Neutrophil (primary cell): ENCODE data around the gene PTPN14.
"Not testable (repeated sequence)": the region's sequence is repeated elsewhere in the genome, so short reads cannot be mapped to it uniquely, and the experiment has no call there.

Experiments used
- H3K27ac ChIP-seq: fragments of 200-600 bp; sonication (generic); 2 replicates; pipeline ENCODE4 v1.5.1; 2016; ENCODE audit warnings: mild to moderate bottlenecking, moderate library complexity
- H3K27me3 ChIP-seq: fragments of 200-600 bp; sonication (generic); 2 replicates; pipeline ENCODE4 v1.6.0; 2016; ENCODE audit warnings: mild to moderate bottlenecking
- H3K36me3 ChIP-seq: fragments of 200-600 bp; sonication (generic); 2 replicates; pipeline ENCODE4 v1.5.1; 2017
- H3K4me1 ChIP-seq, 2 experiments: fragments of 200-600 bp in 1 of 2; sonication (generic) in 1 of 2; 1 replicate in 1 of 2; 2 replicates in 1 of 2; pipeline versions ENCODE4 v1.5.1 to v1.6.1; 2013 to 2016; ENCODE audit warnings: low read depth in 1 of 2, low read length in 1 of 2, mild to moderate bottlenecking in 1 of 2, moderate library complexity in 1 of 2; ENCODE audit not compliant: control insufficient read depth in 1 of 2, insufficient read depth in 1 of 2
- H3K4me3 ChIP-seq, 2 experiments: fragments of 200-600 bp in 1 of 2; sonication (generic) in 1 of 2; 1 replicate in 1 of 2; 2 replicates in 1 of 2; pipeline ENCODE4 v1.5.1; 2013 to 2016; ENCODE audit warnings: low read depth in 1 of 2, low read length in 1 of 2, mild to moderate bottlenecking in 1 of 2, moderate library complexity in 1 of 2
- H3K9me3 ChIP-seq: fragments of 200-600 bp; sonication (generic); 2 replicates; pipeline ENCODE4 v1.5.1; 2016
- TF ChIP-seq, protein P1 (sequence below): fragments of 200-600 bp; sonication (generic); IDR thresholded peaks from 2 replicates; pipeline ENCODE4 v1.5.1; 2016; ENCODE audit warnings: antibody characterized with exemption

PTPN14 gene

DNA sequence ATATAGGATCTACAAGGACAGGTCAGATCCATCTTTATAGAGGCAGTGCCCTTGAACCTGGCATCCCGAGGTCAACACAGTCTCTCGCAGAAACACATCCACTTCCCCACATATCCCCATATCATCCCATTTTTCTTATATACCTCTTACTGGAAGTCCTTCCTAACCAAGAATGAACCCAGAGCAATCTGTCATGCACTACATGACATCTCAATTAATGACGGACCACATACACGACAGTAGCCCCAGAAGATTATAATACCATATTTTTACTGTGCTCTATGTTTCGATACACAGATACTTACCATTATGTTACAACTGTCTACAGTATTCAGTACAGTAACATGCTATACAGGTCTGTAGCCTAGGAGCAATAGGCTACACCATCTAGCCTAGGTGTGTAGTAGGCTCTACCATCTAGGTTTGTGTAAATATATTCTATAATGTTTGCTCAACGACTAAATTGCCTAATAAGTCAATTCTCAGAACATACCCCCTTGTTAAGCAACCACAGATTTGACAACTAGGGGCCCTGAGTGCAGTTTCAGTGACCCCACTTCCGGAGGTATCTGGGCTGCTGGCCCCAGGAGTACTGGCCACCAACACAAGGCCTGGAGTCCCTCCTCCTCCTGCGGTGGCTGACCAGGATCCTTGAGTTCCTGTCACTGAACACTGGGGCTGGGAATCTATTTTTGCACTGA, 28.1 kb downstream of the PTPN14 start:
- TF ChIP-seq, protein P1, sequence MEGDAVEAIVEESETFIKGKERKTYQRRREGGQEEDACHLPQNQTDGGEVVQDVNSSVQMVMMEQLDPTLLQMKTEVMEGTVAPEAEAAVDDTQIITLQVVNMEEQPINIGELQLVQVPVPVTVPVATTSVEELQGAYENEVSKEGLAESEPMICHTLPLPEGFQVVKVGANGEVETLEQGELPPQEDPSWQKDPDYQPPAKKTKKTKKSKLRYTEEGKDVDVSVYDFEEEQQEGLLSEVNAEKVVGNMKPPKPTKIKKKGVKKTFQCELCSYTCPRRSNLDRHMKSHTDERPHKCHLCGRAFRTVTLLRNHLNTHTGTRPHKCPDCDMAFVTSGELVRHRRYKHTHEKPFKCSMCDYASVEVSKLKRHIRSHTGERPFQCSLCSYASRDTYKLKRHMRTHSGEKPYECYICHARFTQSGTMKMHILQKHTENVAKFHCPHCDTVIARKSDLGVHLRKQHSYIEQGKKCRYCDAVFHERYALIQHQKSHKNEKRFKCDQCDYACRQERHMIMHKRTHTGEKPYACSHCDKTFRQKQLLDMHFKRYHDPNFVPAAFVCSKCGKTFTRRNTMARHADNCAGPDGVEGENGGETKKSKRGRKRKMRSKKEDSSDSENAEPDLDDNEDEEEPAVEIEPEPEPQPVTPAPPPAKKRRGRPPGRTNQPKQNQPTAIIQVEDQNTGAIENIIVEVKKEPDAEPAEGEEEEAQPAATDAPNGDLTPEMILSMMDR: no peak
- Histone ChIP-seq H3K4me1 (peaks cover 0 to 26% of the 10 kb centered on the region in 2 experiments), H3K9me3 (no peaks in the 10 kb centered on the region), H3K36me3 (no peaks in the 10 kb centered on the region), H3K27me3 (peaks cover 12% of the 10 kb centered on the region), H3K27ac (no peak overlapping the region), H3K4me3 (no peak overlapping the region)

DNA sequence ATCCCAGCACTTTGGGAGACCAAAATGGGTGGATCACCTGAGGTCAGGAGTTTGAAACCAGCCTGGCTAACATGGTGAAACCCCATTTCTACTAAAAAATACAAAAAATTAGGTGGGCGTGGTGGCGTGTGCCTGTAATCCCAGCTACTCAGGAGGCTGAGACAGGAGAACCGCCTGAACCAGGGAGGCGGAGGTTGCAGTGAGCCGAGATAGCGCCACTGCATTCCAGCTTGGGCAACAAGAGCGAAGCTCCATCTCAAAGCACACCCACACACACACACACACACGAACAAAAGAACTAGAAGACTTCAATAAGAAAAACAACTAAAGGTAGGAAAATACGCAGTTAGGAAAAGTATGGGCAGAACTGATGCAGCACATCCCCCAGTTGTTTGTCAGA, 29.9 kb downstream of the PTPN14 start:
- H3K4me1 ChIP-seq: peaks cover 0 to 26% of the 10 kb centered on the region in 2 experiments
- H3K36me3 ChIP-seq, H3K4me3 ChIP-seq, H3K27ac ChIP-seq, H3K9me3 ChIP-seq: not testable (repeated sequence)
- peaks cover 12% of the 10 kb centered on the region for H3K27me3 ChIP-seq

DNA sequence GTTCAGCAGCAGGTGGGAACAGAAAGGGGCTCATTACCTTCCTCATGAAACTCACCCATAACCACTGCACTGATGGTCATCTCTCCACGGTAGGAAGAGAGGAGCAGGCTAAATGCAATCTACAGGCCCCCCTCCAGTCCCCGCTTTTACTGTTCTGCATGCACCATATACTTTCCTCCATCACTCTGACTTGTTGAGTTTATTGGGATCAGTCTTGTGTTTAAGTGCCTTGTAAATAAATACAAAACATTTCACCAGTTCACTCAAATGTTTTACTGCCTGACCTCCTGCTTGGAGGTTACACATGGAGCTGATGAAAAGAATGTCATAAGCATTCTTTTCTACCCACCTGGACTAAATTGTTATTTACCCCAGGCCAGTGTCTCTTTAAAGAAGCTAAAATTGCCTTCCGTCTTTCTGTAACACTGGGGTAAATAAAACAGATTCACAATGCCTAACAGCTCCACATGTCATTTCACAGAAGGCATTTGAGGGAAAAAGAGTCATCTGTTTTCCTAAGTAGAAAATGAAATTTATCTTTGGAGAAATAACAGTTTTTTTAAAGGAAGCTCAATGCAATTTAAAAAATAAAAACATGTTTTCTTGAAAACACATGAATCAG, 30.7 kb downstream of the PTPN14 start:
- H3K27me3 ChIP-seq: peaks cover 12% of the 10 kb centered on the region
- H3K36me3 ChIP-seq: no peaks in the 10 kb centered on the region
- H3K9me3 ChIP-seq: no peaks in the 10 kb centered on the region
- H3K4me3 ChIP-seq: no peak overlapping the region
- no peak overlapping the region for H3K27ac ChIP-seq
- peaks cover 0 to 33% of the 10 kb centered on the region in 2 experiments for H3K4me1 ChIP-seq
- TF ChIP-seq, protein P1: no peak

DNA sequence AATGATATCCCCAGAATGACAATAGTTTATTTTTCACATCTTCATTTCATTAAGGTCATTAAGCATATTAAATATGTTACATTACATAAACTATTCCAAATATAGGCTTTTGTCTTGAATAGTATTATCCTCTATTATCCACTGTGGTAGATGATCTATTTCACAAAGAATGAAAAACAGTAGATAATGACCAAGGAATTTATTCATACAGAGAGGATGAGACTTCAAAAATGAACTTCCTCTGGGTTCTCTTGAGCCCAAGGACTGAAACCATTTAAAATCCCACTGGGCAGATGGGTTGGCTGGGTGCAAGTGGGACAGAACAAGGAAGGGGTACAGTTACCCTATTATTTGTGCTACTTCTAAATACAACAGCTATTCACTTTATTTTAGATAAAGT, 33.0 kb downstream of the PTPN14 start:
- H3K4me1 ChIP-seq: peaks cover 0 to 26% of the 10 kb centered on the region in 2 experiments
- H3K36me3 ChIP-seq: no peaks in the 10 kb centered on the region
- H3K9me3 ChIP-seq: no peaks in the 10 kb centered on the region
- no peak overlapping the region for H3K27ac ChIP-seq
- TF ChIP-seq, protein P1: no peak
- no peak overlapping the region for H3K4me3 ChIP-seq
- peaks cover 14% of the 10 kb centered on the region for H3K27me3 ChIP-seq

DNA sequence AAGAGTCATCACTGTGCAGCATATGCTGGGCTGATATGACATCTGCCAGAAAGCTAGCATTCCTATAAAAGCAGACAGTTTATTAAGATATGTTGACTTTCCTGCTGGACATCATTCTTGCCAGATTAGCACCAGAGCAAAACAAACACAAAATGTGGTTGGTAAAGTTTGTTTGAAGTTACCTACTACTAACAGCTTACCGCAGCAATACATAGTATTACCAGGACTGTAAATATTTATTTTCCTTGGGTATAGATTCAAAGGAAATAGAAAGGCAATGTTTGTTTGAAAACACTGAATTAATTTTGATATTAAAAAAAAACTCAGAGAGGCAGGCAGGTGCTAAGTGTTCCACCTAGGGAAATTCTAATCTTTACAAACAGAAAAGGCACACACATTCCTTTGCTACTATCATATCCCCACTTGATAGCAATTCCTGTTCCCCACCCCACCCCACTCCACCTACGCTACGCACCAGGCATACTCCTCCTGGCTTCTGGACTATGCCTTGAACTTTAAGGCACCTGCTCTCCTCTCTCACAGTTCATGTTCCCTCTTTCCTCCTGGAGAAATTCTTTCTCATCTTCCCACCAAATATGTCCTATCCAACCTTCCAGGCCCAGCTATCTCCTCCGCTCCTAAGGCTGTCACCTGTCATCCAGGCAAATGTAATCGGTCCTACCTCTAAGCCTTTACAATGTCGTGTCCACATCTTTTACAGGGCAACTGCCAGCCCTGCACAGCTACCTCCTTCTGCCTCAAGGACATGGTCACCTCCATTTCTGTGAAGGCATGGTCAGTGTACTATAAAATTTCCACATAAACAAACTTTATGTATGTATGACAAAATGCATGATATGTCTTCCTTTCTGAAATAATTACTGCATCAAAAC, 34.7 kb downstream of the PTPN14 start:
- H3K9me3 ChIP-seq: no peaks in the 10 kb centered on the region
- H3K27me3 ChIP-seq: peaks cover 14% of the 10 kb centered on the region
- TF ChIP-seq, protein P1: no peak
- H3K27ac ChIP-seq: no peak overlapping the region
- H3K4me1 ChIP-seq: peaks cover 0 to 20% of the 10 kb centered on the region in 2 experiments
- no peak overlapping the region for H3K4me3 ChIP-seq
- H3K36me3 ChIP-seq: no peaks in the 10 kb centered on the region
